Effector memory CD4-positive, alpha-beta T cell (primary cell): Measurements from ENCODE around the gene GPR153.

Experiments used
- DNase-seq, 3 donors: peaks; one replicate each; pipeline ENCODE4 v3.0.0-alpha.2; 2020
- H3K27ac ChIP-seq: 2 replicates; pipeline ENCODE4 v1.7.0; 2013; ENCODE audit warnings: mild to moderate bottlenecking, low read length, moderate library complexity; ENCODE audit not compliant: insufficient read depth, poor library complexity, severe bottlenecking
- H3K27me3 ChIP-seq: replicated peaks from 2 replicates; pipeline ENCODE4 v1.7.0; 2013; ENCODE audit warnings: mild to moderate bottlenecking, low read length; ENCODE audit not compliant: insufficient read depth, control insufficient read depth, poor library complexity, severe bottlenecking
- H3K36me3 ChIP-seq: 2 replicates; pipeline ENCODE4 v1.7.0; 2013; ENCODE audit warnings: mild to moderate bottlenecking, low read length, moderate library complexity; ENCODE audit not compliant: control insufficient read depth, insufficient read depth
- H3K4me1 ChIP-seq: 2 replicates; pipeline ENCODE4 v1.7.0; 2013; ENCODE audit warnings: low read length, mild to moderate bottlenecking; ENCODE audit not compliant: control insufficient read depth, insufficient read depth, poor library complexity, severe bottlenecking
- H3K4me3 ChIP-seq: 2 replicates; pipeline ENCODE4 v1.7.0; 2013; ENCODE audit warnings: low read length, low read depth, mild to moderate bottlenecking; ENCODE audit not compliant: insufficient read depth, poor library complexity, severe bottlenecking
- H3K9me3 ChIP-seq: 2 replicates; pipeline ENCODE4 v1.7.0; 2013; ENCODE audit warnings: mild to moderate bottlenecking, low read length, moderate library complexity; ENCODE audit not compliant: control insufficient read depth

Gene GPR153

GRCh38 chr1:6300342-6301048, 39.6 kb upstream of the GPR153 start:
- H3K4me1 ChIP-seq: no peaks in the 10 kb centered on the region
- H3K27me3 ChIP-seq: no peaks in the 10 kb centered on the region
- H3K27ac ChIP-seq: no peak overlapping the region
- H3K4me3 ChIP-seq: no peak overlapping the region
- DNase-seq: no peak
- H3K9me3 ChIP-seq: no peaks in the 10 kb centered on the region
- no peaks in the 10 kb centered on the region for H3K36me3 ChIP-seq

GRCh38 chr1:6299557-6300165, 38.8 kb upstream of the GPR153 start:
- Histone ChIP-seq H3K4me1 (no peaks in the 10 kb centered on the region), H3K36me3 (no peaks in the 10 kb centered on the region), H3K27ac (no peak overlapping the region), H3K27me3 (no peaks in the 10 kb centered on the region), H3K9me3 (no peaks in the 10 kb centered on the region), H3K4me3 (no peak overlapping the region)
- DNase-seq: no peak

GRCh38 chr1:6298940-6299465, 38.1 kb upstream of the GPR153 start:
- H3K4me3 ChIP-seq: no peak overlapping the region

GRCh38 chr1:6298530-6298929, 37.6 kb upstream of the GPR153 start:
- H3K4me3 ChIP-seq: no peak overlapping the region
- no peaks in the 10 kb centered on the region for H3K4me1 ChIP-seq
- no peaks in the 10 kb centered on the region for H3K9me3 ChIP-seq
- no peaks in the 10 kb centered on the region for H3K36me3 ChIP-seq
- no peak overlapping the region for H3K27ac ChIP-seq
- H3K27me3 ChIP-seq: no peaks in the 10 kb centered on the region
- no peak for DNase-seq

More at GRCh38 chr1:6298940-6299465, 38.1 kb upstream of the GPR153 start:
- no peak for DNase-seq
- no peaks in the 10 kb centered on the region for H3K36me3 ChIP-seq
- H3K9me3 ChIP-seq: no peaks in the 10 kb centered on the region
- no peaks in the 10 kb centered on the region for H3K27me3 ChIP-seq
- H3K27ac ChIP-seq: no peak overlapping the region
- no peaks in the 10 kb centered on the region for H3K4me1 ChIP-seq

GRCh38 chr1:6295910-6296309, 35.0 kb upstream of the GPR153 start:
- Histone ChIP-seq H3K4me1 (no peaks in the 10 kb centered on the region), H3K27me3 (no peaks in the 10 kb centered on the region), H3K9me3 (no peaks in the 10 kb centered on the region), H3K4me3 (no peak overlapping the region), H3K36me3 (no peaks in the 10 kb centered on the region), H3K27ac (no peak overlapping the region)
- DNase-seq: no peak

- Histone ChIP-seq H3K27ac (no peak overlapping the region), H3K4me1 (no peaks in the 10 kb centered on the region), H3K4me3 (no peak overlapping the region), H3K36me3 (no peaks in the 10 kb centered on the region), H3K9me3 (no peaks in the 10 kb centered on the region), H3K27me3 (no peaks in the 10 kb centered on the region)
- DNase-seq: no peak
Measured at GRCh38 chr1:6294890-6295556, 34.1 kb upstream of the GPR153 start.

- no peak for DNase-seq
- no peaks in the 10 kb centered on the region for H3K36me3 ChIP-seq
- H3K9me3 ChIP-seq: no peaks in the 10 kb centered on the region
- no peak overlapping the region for H3K4me3 ChIP-seq
- H3K4me1 ChIP-seq: no peaks in the 10 kb centered on the region
- no peak overlapping the region for H3K27ac ChIP-seq
- no peaks in the 10 kb centered on the region for H3K27me3 ChIP-seq
Measured at GRCh38 chr1:6294080-6294889, 33.4 kb upstream of the GPR153 start.

GRCh38 chr1:6292102-6292501, 31.2 kb upstream of the GPR153 start:
- DNase-seq: no peak
- Histone ChIP-seq H3K4me1 (no peaks in the 10 kb centered on the region), H3K27me3 (no peaks in the 10 kb centered on the region), H3K9me3 (no peaks in the 10 kb centered on the region), H3K36me3 (no peaks in the 10 kb centered on the region), H3K4me3 (no peak overlapping the region), H3K27ac (no peak overlapping the region)

GRCh38 chr1:6288665-6289064, 27.8 kb upstream of the GPR153 start:
- no peaks in the 10 kb centered on the region for H3K36me3 ChIP-seq
- no peak overlapping the region for H3K4me3 ChIP-seq
- no peak overlapping the region for H3K27ac ChIP-seq
- no peaks in the 10 kb centered on the region for H3K27me3 ChIP-seq
- no peak for DNase-seq
- H3K4me1 ChIP-seq: no peaks in the 10 kb centered on the region
- H3K9me3 ChIP-seq: no peaks in the 10 kb centered on the region
